ENCODE results near the gene SCYGR7.

- no peak for TF ChIP-seq CTCF (IDR thresholded peaks at IDR 0.05)
- no peak for TF ChIP-seq EZH2 (IDR thresholded peaks at IDR 0.05; ENCODE audit: borderline replicate concordance, insufficient read depth, low read depth, low read length, poor library complexity, severe bottlenecking)
These were observed 20.7 kb upstream of the SCYGR7 start for GRCh38 chr2:227707390-227707789.

All from B cell (primary cell).